ENCODE data around the gene HMGN3.

DNA sequence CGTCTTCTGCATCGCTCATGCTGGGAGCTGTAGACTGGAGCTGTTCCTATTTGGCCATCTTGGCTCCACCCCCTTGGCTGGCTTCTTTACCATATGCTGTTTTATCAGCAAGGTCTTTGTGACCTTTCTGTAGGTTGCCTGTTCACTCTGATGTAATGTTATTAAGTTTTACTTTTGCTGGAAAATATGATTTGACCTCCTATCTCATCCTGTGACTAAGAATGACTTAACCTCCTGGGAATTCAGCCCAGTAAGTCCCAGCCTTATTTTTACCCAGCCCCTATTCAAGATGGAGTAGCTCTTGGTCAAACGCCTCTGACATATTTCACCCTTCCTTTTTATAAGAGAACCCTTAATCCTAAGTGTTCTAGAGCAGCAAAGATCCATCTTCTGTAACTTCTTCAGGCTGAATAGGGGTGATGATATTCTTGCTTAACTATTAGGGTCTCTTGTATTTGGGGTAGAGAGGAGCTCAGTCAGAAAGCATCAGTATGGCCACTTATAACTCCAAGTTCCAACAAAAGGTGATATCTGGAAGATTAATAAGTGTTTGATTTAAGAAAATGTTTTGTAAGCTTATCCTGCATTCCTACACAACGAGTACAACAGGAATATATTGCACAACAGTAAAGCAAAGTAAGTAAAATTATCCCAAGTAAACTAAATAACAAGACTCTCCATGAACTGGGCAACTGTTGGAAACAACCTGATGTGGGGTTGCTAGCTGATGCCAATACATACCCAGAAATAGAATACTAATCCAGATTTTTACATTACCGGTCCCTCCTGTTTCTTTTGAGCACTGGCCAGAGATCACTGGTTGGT is 23.1 kb upstream of the HMGN3 start:
- TF ChIP-seq, protein P1, sequence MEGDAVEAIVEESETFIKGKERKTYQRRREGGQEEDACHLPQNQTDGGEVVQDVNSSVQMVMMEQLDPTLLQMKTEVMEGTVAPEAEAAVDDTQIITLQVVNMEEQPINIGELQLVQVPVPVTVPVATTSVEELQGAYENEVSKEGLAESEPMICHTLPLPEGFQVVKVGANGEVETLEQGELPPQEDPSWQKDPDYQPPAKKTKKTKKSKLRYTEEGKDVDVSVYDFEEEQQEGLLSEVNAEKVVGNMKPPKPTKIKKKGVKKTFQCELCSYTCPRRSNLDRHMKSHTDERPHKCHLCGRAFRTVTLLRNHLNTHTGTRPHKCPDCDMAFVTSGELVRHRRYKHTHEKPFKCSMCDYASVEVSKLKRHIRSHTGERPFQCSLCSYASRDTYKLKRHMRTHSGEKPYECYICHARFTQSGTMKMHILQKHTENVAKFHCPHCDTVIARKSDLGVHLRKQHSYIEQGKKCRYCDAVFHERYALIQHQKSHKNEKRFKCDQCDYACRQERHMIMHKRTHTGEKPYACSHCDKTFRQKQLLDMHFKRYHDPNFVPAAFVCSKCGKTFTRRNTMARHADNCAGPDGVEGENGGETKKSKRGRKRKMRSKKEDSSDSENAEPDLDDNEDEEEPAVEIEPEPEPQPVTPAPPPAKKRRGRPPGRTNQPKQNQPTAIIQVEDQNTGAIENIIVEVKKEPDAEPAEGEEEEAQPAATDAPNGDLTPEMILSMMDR (conservative IDR thresholded peaks at IDR 0.05; ENCODE audit: low read depth, low read length) = no peak
- no peak for TF ChIP-seq EZH2 (IDR thresholded peaks at IDR 0.05; ENCODE audit: low read length, unreplicated experiment)
